CD4-positive, alpha-beta T cell treated with Interferon alpha-2 for 1 hour (primary cell): ENCODE data around the gene BHLHA9.
"Not testable (repeated sequence)": the region's sequence is repeated elsewhere in the genome, so short reads cannot be mapped to it uniquely, and the experiment has no call there.

Experiments
- DNase-seq, 2 donors: peaks; one replicate each; pipeline ENCODE4 v3.0.0-alpha.2; 2020 to 2022

The BHLHA9 gene

DNA sequence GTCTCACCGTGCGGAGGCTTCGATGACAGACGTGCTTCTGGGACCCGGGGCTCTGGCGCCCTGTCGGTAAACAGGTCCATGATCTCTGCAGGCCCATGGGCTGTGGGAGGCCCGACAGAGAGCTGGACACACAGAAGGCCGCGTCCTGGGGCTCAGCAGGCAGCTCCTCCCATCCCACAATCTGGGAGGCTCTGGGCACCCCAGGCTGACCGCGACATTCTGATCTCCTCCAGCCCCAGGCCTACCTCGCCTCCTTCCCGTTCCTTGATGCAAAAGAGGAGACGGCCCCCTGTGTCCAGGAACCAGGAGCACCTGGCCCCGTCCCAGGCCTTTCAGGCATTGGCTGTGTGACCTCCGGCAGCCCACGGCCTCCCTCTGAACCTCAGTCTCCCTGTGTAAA is 32.5 kb downstream of the BHLHA9 start:
- no peak for DNase-seq

DNA sequence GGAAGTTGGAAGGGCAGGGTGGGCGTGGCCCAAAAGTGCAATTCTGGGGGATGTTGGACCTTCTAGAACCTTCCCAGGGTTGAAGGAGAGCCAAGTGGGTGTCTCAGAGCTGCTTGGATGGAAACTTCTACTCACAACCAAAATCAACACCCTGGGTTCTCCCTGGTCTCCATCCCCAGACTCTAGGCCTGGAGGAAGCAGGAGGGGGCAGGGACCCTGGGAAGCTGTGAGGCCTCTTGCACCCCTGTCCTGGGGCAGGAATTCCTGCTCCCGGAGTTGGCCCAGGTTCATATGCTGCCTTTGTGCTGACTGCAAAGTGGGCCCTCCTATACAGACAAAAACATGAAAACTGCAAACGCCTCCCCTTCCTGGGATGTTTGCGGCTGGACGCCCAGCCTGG is 34.3 kb downstream of the BHLHA9 start:
- no peak for DNase-seq

DNA sequence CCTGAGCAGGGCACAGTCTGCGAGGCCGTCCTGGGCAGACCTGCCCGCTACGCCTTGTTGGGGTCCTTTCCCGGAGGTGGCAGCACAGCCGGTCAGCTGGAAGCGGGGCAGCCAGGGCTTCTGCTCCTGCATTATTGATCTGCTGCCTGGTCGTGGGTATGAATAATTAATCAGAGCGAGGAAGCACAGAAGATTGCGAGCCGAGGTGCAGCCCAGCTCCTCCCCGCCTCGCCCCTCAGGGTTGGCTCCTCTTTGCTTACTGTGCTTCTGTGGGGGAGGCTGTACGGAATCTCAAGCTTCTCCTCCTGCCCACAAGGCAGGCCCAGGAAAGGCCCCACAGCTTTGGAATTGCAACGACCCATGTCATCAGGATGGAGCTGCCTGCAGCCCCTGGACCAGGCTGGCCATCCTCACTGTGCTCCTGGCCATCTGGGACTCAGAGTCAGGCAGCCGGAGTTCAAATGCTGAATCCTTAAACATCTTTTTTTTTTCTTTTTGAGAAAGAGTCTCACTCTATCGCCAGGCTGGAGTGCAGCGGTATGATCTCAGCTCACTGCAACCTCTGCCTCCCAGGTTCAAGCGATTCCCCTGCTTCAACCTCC is 34.8 kb downstream of the BHLHA9 start:
- DNase-seq, result no peak

DNA sequence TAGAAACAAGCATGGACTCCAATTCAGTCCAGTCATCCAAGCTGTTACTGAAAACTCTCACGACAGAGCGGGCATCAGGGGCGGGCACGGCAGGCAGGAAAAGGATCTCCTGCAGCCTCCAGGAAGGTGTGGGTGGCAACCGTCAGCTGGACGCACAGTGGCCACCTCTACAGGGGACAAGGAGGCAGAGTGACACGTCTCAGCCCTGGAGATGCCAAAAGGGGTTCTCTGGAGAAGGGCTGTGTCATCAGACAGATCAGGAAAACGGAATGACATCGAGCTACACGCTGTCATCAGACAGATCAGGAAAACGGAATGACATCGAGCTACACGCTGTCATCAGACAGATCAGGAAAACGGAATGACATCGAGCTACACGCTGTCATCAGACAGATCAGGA is 37.6 kb downstream of the BHLHA9 start:
- DNase-seq, result not testable (repeated sequence)

DNA sequence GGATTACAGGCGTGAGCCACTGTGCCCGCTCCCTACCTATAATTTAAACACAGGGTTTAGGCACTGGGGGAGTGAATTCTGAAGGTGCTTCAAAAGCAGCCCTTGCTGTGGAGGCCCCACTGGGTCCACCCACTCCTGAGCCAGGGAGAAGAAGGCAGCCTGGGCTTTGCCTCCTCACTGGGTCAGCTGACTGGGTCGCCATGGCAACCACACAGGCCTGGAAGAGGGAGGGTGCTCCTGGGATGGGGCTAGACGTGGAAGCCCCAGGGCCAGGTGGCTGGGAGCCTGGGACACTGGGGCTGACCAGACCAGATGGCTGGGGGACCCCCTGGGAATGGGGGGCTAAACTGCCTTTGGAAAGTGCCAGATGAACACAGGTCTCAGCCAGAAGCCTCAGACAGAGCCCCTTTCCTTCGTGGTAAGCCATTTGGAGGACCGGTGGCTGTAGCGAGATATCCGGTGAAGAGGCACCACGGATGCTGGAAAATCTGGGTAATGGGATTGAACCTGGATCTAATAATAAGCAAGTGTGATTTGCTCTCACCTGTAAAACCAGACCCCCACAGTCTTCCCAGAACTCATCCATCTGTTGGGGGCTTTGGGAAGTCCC is 42.1 kb downstream of the BHLHA9 start:
- DNase-seq, result no peak

DNA sequence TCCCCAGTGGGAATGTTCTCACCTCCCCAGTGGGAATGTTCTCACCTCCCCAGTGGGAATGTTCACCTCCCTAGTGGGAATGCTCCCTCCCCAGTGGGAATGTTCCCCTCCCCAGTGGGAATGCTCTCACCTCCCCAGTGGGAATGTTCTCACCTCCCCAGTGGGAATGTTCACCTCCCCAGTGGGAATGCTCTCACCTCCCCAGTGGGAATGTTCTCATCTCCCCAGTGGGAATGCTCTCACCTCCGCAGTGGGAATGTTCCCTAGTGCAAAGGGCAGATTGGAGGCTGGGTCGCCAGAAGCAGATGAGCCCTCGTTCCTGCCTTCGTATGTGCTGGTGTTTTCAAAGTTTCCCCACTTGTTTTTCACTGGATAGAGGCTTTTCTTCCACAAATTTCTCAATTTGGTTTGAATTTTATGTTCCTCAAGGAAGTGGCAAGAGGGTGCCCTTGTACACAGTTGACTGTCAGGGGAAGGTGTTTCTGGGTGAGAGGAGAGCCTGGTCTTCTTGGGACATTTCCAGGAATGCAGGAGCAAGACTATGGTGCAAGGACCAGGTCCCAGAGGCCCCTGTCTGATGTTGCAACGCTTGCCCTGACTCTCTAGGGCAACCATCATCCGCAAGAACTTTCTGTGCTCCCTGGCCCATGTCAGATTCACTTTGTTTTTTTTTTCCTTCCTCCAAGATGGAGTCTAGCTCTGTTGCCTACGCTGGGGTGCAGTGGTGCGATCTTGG is 43.2 kb downstream of the BHLHA9 start:
- no peak for DNase-seq

DNA sequence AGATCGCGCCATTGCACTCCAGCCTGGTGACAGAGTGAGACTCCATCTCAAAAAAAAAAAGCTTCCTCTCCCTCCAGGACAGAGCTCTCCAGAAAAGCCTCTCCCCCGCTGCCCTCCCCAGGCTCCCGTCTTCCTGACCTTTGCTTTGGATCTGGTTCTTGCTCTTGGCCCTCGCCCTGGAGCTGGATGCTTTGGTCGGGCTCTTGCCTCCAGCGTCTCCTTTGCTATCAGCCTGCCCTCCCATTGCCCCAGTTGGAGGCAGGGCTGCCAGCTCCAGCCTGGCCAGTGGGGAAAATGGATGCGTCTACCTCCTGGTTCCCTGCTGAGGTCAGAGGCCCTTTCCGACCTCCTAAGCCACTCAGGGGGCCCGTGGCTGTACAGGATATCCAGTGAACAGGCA is 45.2 kb downstream of the BHLHA9 start:
- no peak for DNase-seq

DNA sequence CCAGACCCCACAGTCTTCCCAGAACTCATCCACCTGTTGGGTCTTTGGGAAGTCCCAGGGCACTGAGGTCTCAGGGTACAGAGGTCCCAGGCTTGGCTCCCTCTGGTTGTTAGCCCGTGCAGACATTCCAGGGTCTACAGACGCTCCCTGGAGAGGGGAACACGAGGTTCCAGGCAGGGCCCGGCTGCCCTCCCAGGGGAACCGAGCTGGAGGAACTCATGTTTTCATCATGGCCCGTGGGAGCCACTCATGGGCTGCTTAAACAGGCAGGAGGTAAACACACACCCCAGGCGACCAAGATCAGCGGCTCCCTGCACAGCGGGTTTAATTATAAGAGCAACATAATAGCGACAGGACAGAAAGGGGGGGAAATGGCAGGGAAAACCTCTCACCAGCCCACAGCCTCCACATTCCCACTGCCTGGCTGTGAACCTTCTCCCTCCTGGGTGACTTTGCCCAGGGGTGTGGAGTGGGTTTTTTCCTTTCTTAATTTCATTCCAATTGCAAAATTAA is 45.7 kb downstream of the BHLHA9 start:
- DNase-seq, result no peak
